CD4-positive, alpha-beta memory T cell (primary cell): ENCODE results near the gene CCM2L. TPM values are rescaled to one million over a fixed set of nuclear protein-coding genes. Genes with fewer than 3 reads are reported as not detected.

Source experiments
- CTCF ChIA-PET: fragments of 350-600 bp; sonication (Branson Sonifier 250); formaldehyde crosslinking; loops from one replicate; lab custom pipeline; 2021; ENCODE audit warnings: inconsistent platforms; ENCODE audit not compliant: partially characterized antibody; lab: Charles Lee
- POLR2A ChIA-PET: fragments of 350-600 bp; sonication (Branson Sonifier 250); formaldehyde crosslinking; loops from one replicate; lab custom pipeline; 2021; ENCODE audit not compliant: partially characterized antibody; lab: Charles Lee
- DNase-seq, 5 donors: peaks; one replicate each; pipeline versions ENCODE4 v3.0.0 to v3.0.0-alpha.2; 2020 to 2022; ENCODE audit warnings: mixed read lengths in 1 of 5
- H3K27ac ChIP-seq: one replicate; pipeline ENCODE4 v1.7.0; 2013; ENCODE audit warnings: low read depth, low read length
- H3K27me3 ChIP-seq: 2 replicates; pipeline ENCODE4 v1.7.0; 2013; ENCODE audit warnings: mild to moderate bottlenecking, low read length, moderate library complexity; ENCODE audit not compliant: insufficient read depth
- H3K36me3 ChIP-seq: 2 replicates; pipeline ENCODE4 v1.7.0; 2013; ENCODE audit warnings: mild to moderate bottlenecking, low read length, moderate library complexity; ENCODE audit not compliant: insufficient read depth
- H3K4me1 ChIP-seq: 2 replicates; pipeline ENCODE4 v1.7.0; 2013; ENCODE audit warnings: mild to moderate bottlenecking, low read length, moderate library complexity; ENCODE audit not compliant: insufficient read depth
- H3K4me3 ChIP-seq, 2 donors: one replicate each; pipeline ENCODE4 v1.7.0; 2013; ENCODE audit warnings: low read length in 2 of 2, mild to moderate bottlenecking in 1 of 2
- H3K9me3 ChIP-seq, 2 donors: one replicate each; pipeline ENCODE4 v1.7.0; 2013; ENCODE audit warnings: low read length in 2 of 2, control low read depth in 1 of 2; ENCODE audit not compliant: control insufficient read depth in 1 of 2
- H3K27ac Mint-ChIP-seq, 7 donors: one replicate each; pipeline ENCODE4 v1.8.0; 2020 to 2021; ENCODE audit warnings: mixed read lengths in 7 of 7, mild to moderate bottlenecking in 6 of 7, inconsistent platforms in 3 of 7, moderate library complexity in 3 of 7
- H3K27me3 Mint-ChIP-seq, 2 donors: one replicate each; pipeline ENCODE4 v1.8.0; 2020 to 2021; ENCODE audit warnings: mixed read lengths in 2 of 2
- H3K36me3 Mint-ChIP-seq, 2 donors: one replicate each; pipeline ENCODE4 v1.8.0; 2020 to 2021; ENCODE audit warnings: mixed read lengths in 2 of 2, inconsistent platforms in 1 of 2, mild to moderate bottlenecking in 1 of 2
- H3K4me1 Mint-ChIP-seq, 4 donors: one replicate each; pipeline ENCODE4 v1.8.0; 2020 to 2021; ENCODE audit warnings: mixed read lengths in 4 of 4, mild to moderate bottlenecking in 1 of 4
- H3K4me3 Mint-ChIP-seq, 8 donors: one replicate each; pipeline ENCODE4 v1.8.0; 2020 to 2021; ENCODE audit warnings: mixed read lengths in 8 of 8, mild to moderate bottlenecking in 7 of 8, moderate library complexity in 6 of 8, inconsistent platforms in 3 of 8
- H3K9me3 Mint-ChIP-seq, 8 donors: one replicate each; pipeline ENCODE4 v1.8.0; 2020 to 2021; ENCODE audit warnings: mixed read lengths in 8 of 8, mild to moderate bottlenecking in 5 of 8, inconsistent platforms in 3 of 8, moderate library complexity in 1 of 8
- intact Hi-C: fragments of 100-400 bp; cut with micrococcal nuclease; formaldehyde crosslinking; loops from one replicate; pipeline ENCODE4 v1.15.1; 2023
- polyA plus RNA-seq, 2 donors: library from polyadenylated mRNA; unstranded; fragments of 300-500 nt; fragmentation: Illumina TruSeq; gene quantifications; one replicate each; pipeline ENCODE4 v1.2.3, GENCODE V29; 2021
- total RNA-seq, 2 experiments: library from RNA; stranded (reverse); gene quantifications; one replicate each; pipeline ENCODE4 v1.2.3, GENCODE V29; 2021

The CCM2L gene
- total and polyA plus RNA-seq, 4 experiments from 2014 or later, result not detected

- POLR2A ChIA-PET, result no interaction called here
- DNase-seq, result no peak
- intact Hi-C loops, result no loop called here
These were observed 25.2 kb downstream of the CCM2L start for GRCh38 chr20:32035426-32035779.

GRCh38 chr20:32036252-32036651, 26.0 kb downstream of the CCM2L start:
- CTCF ChIA-PET, result interaction anchor here (0.9 to 2.3 kb wide), 3 partner anchors 10 to 213 kb away, joined by 3 to 8 read pairs (median 5); no protein-coding TSS in a partner anchor
- H3K4me3 Mint-ChIP-seq, result no peak overlapping the region
- intact Hi-C loops, result no loop called here

More at GRCh38 chr20:32035426-32035779, 25.2 kb downstream of the CCM2L start:
- H3K9me3 ChIP-seq, result no peaks in the 10 kb centered on the region
- H3K4me1 ChIP-seq, result no peaks in the 10 kb centered on the region
- peaks cover 13% of the 10 kb centered on the region for H3K27me3 ChIP-seq
- no peaks in the 10 kb centered on the region for H3K36me3 Mint-ChIP-seq
- no peak overlapping the region for H3K27ac Mint-ChIP-seq
- no peaks in the 10 kb centered on the region for H3K4me1 Mint-ChIP-seq
- no peak overlapping the region for H3K4me3 Mint-ChIP-seq
- H3K9me3 Mint-ChIP-seq, result no peaks in the 10 kb centered on the region
- H3K4me3 ChIP-seq, result no peak overlapping the region
- H3K27ac ChIP-seq, result no peak overlapping the region
- H3K27me3 Mint-ChIP-seq, result peaks cover 21 to 35% of the 10 kb centered on the region in 2 donors
- CTCF ChIA-PET, result interaction anchor here (0.9 to 2.3 kb wide), 4 partner anchors 57 to 212 kb away, joined by 3 to 8 read pairs (median 3); no protein-coding TSS in a partner anchor
- H3K36me3 ChIP-seq, result no peaks in the 10 kb centered on the region

GRCh38 chr20:32036716-32037485, 26.7 kb downstream of the CCM2L start:
- no peak overlapping the region for H3K27ac ChIP-seq
- H3K9me3 ChIP-seq, result no peaks in the 10 kb centered on the region
- no peaks in the 10 kb centered on the region for H3K4me1 Mint-ChIP-seq
- DNase-seq, result no peak
- no peaks in the 10 kb centered on the region for H3K4me1 ChIP-seq
- no peaks in the 10 kb centered on the region for H3K9me3 Mint-ChIP-seq
- no peaks in the 10 kb centered on the region for H3K36me3 ChIP-seq
- no peak overlapping the region for H3K27ac Mint-ChIP-seq
- CTCF ChIA-PET, result interaction anchor here (0.7 to 2.3 kb wide), 3 partner anchors 11 to 795 kb away, joined by 5 to 8 read pairs (median 5); no protein-coding TSS in a partner anchor
- intact Hi-C loops, result no loop called here
- POLR2A ChIA-PET, result no interaction called here
- no peak overlapping the region for H3K4me3 Mint-ChIP-seq
- peaks cover 13% of the 10 kb centered on the region for H3K27me3 ChIP-seq
- H3K27me3 Mint-ChIP-seq, result peaks cover 29 to 44% of the 10 kb centered on the region in 2 donors
- H3K4me3 ChIP-seq, result no peak overlapping the region
- H3K36me3 Mint-ChIP-seq, result no peaks in the 10 kb centered on the region

More at GRCh38 chr20:32036252-32036651, 26.0 kb downstream of the CCM2L start:
- no peaks in the 10 kb centered on the region for H3K9me3 ChIP-seq
- DNase-seq, result no peak
- Mint-ChIP-seq H3K36me3 (no peaks in the 10 kb centered on the region), H3K27me3 (peaks cover 25 to 41% of the 10 kb centered on the region in 2 donors), H3K27ac (no peak overlapping the region), H3K4me1 (no peaks in the 10 kb centered on the region), H3K9me3 (no peaks in the 10 kb centered on the region)
- no peaks in the 10 kb centered on the region for H3K36me3 ChIP-seq
- POLR2A ChIA-PET, result no interaction called here
- peaks cover 13% of the 10 kb centered on the region for H3K27me3 ChIP-seq
- H3K27ac ChIP-seq, result no peak overlapping the region
- no peak overlapping the region for H3K4me3 ChIP-seq
- H3K4me1 ChIP-seq, result no peaks in the 10 kb centered on the region

- no peak overlapping the region for H3K27ac ChIP-seq
- ChIA-PET POLR2A (no interaction called here), CTCF (no interaction called here)
- H3K9me3 ChIP-seq, result no peaks in the 10 kb centered on the region
- no peaks in the 10 kb centered on the region for H3K36me3 ChIP-seq
- intact Hi-C loops, result no loop called here
- H3K27ac Mint-ChIP-seq, result no peak overlapping the region
- H3K4me3 Mint-ChIP-seq, result no peak overlapping the region
- peaks cover 29 to 44% of the 10 kb centered on the region in 2 donors for H3K27me3 Mint-ChIP-seq
- H3K4me1 ChIP-seq, result no peaks in the 10 kb centered on the region
- H3K4me3 ChIP-seq, result no peak overlapping the region
- no peaks in the 10 kb centered on the region for H3K9me3 Mint-ChIP-seq
- peaks cover 13% of the 10 kb centered on the region for H3K27me3 ChIP-seq
- no peak for DNase-seq
- H3K4me1 Mint-ChIP-seq, result no peaks in the 10 kb centered on the region
- no peaks in the 10 kb centered on the region for H3K36me3 Mint-ChIP-seq
These were observed 27.7 kb downstream of the CCM2L start for GRCh38 chr20:32037929-32038328.

GRCh38 chr20:32040142-32040953, 30.1 kb downstream of the CCM2L start:
- H3K36me3 ChIP-seq, result no peaks in the 10 kb centered on the region
- POLR2A ChIA-PET, result no interaction called here
- DNase-seq, result no peak
- Mint-ChIP-seq H3K4me3 (no peak overlapping the region), H3K27me3 (peaks cover 33 to 42% of the 10 kb centered on the region in 2 donors), H3K4me1 (no peaks in the 10 kb centered on the region), H3K27ac (peak overlapping the region in 1 of 7 donors; percentile 73), H3K36me3 (no peaks in the 10 kb centered on the region), H3K9me3 (peaks cover 0 to under 1% (median 0%) of the 10 kb centered on the region in 8 donors)
- H3K27ac ChIP-seq, result no peak overlapping the region
- H3K9me3 ChIP-seq, result no peaks in the 10 kb centered on the region
- intact Hi-C loops, result no loop called here
- CTCF ChIA-PET, result interaction anchor here (1.3 to 1.6 kb wide), 2 partner anchors 8 to 10 kb away, joined by 3 to 5 read pairs; no protein-coding TSS in a partner anchor
- peaks cover 10% of the 10 kb centered on the region for H3K27me3 ChIP-seq
- H3K4me1 ChIP-seq, result no peaks in the 10 kb centered on the region
- H3K4me3 ChIP-seq, result no peak overlapping the region

- CTCF ChIA-PET, result no interaction called here
- intact Hi-C loops, result no loop called here
These were observed 35.8 kb downstream of the CCM2L start for GRCh38 chr20:32045999-32046398.

GRCh38 chr20:32050324-32050841, 40.1 kb downstream of the CCM2L start:
- H3K9me3 ChIP-seq, result no peaks in the 10 kb centered on the region
- no peak overlapping the region for H3K27ac Mint-ChIP-seq
- H3K27me3 Mint-ChIP-seq, result peaks cover 50 to 60% of the 10 kb centered on the region in 2 donors
- H3K4me3 ChIP-seq, result no peak overlapping the region
- peaks cover 0 to 7% (median 0%) of the 10 kb centered on the region in 8 donors for H3K9me3 Mint-ChIP-seq
- H3K4me1 Mint-ChIP-seq, result peaks cover 13 to 22% (median 18%) of the 10 kb centered on the region in 4 donors
- H3K36me3 ChIP-seq, result no peaks in the 10 kb centered on the region
- peak overlapping the region in 2 of 8 donors; percentile 11 to 81 for H3K4me3 Mint-ChIP-seq
- H3K4me1 ChIP-seq, result peaks cover 20% of the 10 kb centered on the region
- DNase-seq, result no peak
- H3K27me3 ChIP-seq, result peaks cover 21% of the 10 kb centered on the region
- ChIA-PET CTCF (no interaction called here), POLR2A (no interaction called here)
- H3K27ac ChIP-seq, result no peak overlapping the region
- intact Hi-C loops, result no loop called here
- H3K36me3 Mint-ChIP-seq, result no peaks in the 10 kb centered on the region

More at GRCh38 chr20:32045999-32046398, 35.8 kb downstream of the CCM2L start:
- Mint-ChIP-seq H3K4me3 (no peak overlapping the region), H3K9me3 (peaks cover 0 to 4% (median 0%) of the 10 kb centered on the region in 8 donors), H3K27me3 (peaks cover 39 to 48% of the 10 kb centered on the region in 2 donors), H3K4me1 (peaks cover 2 to 5% (median 3%) of the 10 kb centered on the region in 4 donors), H3K27ac (no peak overlapping the region), H3K36me3 (no peaks in the 10 kb centered on the region)
- Histone ChIP-seq H3K27me3 (peaks cover 4% of the 10 kb centered on the region), H3K36me3 (no peaks in the 10 kb centered on the region), H3K27ac (no peak overlapping the region), H3K4me3 (no peak overlapping the region), H3K4me1 (no peaks in the 10 kb centered on the region), H3K9me3 (no peaks in the 10 kb centered on the region)
- no peak for DNase-seq
- POLR2A ChIA-PET, result no interaction called here
